Heart left ventricle (tissue), 16 donors: ENCODE data around the gene TAF9. TPM values are rescaled to one million over a fixed set of nuclear protein-coding genes. Genes with fewer than 3 reads are reported as not detected.
A peak's percentile ranks its signal among the peaks of the same experiment; 100 is the strongest.

Source experiments
- ATAC-seq, 4 donors: fragments of 200-7000 bp; cut with Tn5 transposase; one replicate each; pipeline ENCODE4 v1.9.1; 2020 to 2022; ENCODE audit warnings: moderate library complexity in 4 of 4, mild to moderate bottlenecking in 3 of 4, moderate number of reproducible peaks in 1 of 4
- DNase-seq, 5 donors: peaks; one replicate each; pipeline ENCODE4 v3.0.0-alpha.2; 2020
- H3K27ac ChIP-seq, 12 donors: fragments of 200-600 bp; sonication (generic) in 4 of 12; one replicate each; pipeline versions ENCODE4 v1.5.0 to v1.8.0; 2016 to 2022; ENCODE audit warnings: mild to moderate bottlenecking in 2 of 12
- H3K27me3 ChIP-seq, 9 donors: fragments of 200-600 bp; sonication (generic) in 2 of 9; one replicate each; pipeline versions ENCODE4 v1.5.1 to v1.8.0; 2016 to 2022; ENCODE audit warnings: mild to moderate bottlenecking in 3 of 9
- H3K36me3 ChIP-seq, 9 donors: fragments of 200-600 bp; sonication (generic) in 2 of 9; one replicate each; pipeline versions ENCODE4 v1.5.0 to v1.8.0; 2018 to 2022; ENCODE audit warnings: mild to moderate bottlenecking in 2 of 9
- H3K4me1 ChIP-seq, 12 donors: fragments of 200-600 bp; sonication (generic) in 4 of 12; one replicate each; pipeline versions ENCODE4 v1.5.0 to v1.8.0; 2016 to 2022; ENCODE audit warnings: mild to moderate bottlenecking in 3 of 12
- H3K4me3 ChIP-seq, 12 donors: fragments of 200-600 bp; sonication (generic) in 4 of 12; one replicate each; pipeline versions ENCODE4 v1.5.0 to v1.8.0; 2017 to 2022; ENCODE audit warnings: mild to moderate bottlenecking in 9 of 12, moderate library complexity in 4 of 12
- H3K9me3 ChIP-seq, 12 donors: fragments of 200-600 bp; sonication (generic) in 4 of 12; one replicate each; pipeline versions ENCODE4 v1.5.0 to v1.8.0; 2016 to 2022; ENCODE audit warnings: mild to moderate bottlenecking in 1 of 12
- CTCF ChIP-seq, 12 donors: fragments of 200-600 bp; sonication (generic) in 4 of 12; IDR thresholded peaks; one replicate each; pipeline versions ENCODE4 v1.5.0 to v1.8.0; 2018 to 2022; ENCODE audit warnings: antibody characterized with exemption in 12 of 12, mild to moderate bottlenecking in 5 of 12
- POLR2A ChIP-seq, 2 donors: fragments of 450-650 bp; IDR thresholded peaks; one replicate each; pipeline ENCODE4 v1.6.1; 2017; ENCODE audit warnings: antibody characterized with exemption in 2 of 2, mild to moderate bottlenecking in 2 of 2, moderate library complexity in 2 of 2
- WGBS, 4 donors: extraction: QIAGEN DNeasy Blood & Tissue Kit in 2 of 4; methylation state at CpG; one replicate each; pipeline versions ENCODE4 v1.1.5 to v1.1.7; 2013 to 2018; 5-methylcytosine and 5-hydroxymethylcytosine counted together
- intact Hi-C, 10 donors: fragments of 100-400 bp; cut with DNase I; formaldehyde crosslinking; loops; one replicate each; pipeline versions ENCODE4 v1.11.1 to v1.14.2; 2022
- polyA plus RNA-seq, 2 donors: library from polyadenylated mRNA; stranded (reverse); fragments of 200-250 nt; gene quantifications; one replicate each; pipeline ENCODE4 v1.2.3, GENCODE V29; 2013
- total RNA-seq, 9 donors: library from RNA; depleted of rRNA in 2 of 9; stranded (reverse); fragments of >200 nt in 2 of 9; fragmentation: NEBNext Ultra II Directional in 3 of 9; extraction: Animal tissue kit (Norgen Biotek cat#: 25700) in 3 of 9; gene quantifications; one replicate each; pipeline versions ENCODE4 v1.1.0 to v1.2.4, GENCODE V29; 2016 to 2023
- donor health status: ischemic (EF 13 %, LVEDD 7.1; RV severe dilation, severe dysfunction).
- donor health status: healthy with polysubstance abuse.
- donor health status: DM: no; HTN: yes; CAD: no.
- donor health status: DM: no; HTN: no; CAD: no.
- donor health status: ischemic (EF 25% LVEDD 6.9; RV normal size, moderate dysfunction).
- donor health status: ischemic (EF 25% LVEDD 5.7; RV mildly dilated, moderate dysfunction).
- donor health status: healthy.
- donor health status: DM: yes; HTN: yes; CAD: no.
- donor health status: ischemic (EF 35%, LVEDD 5.7; RV mildly dilated, moderate dysfunction).
- donor health status: nonischemic (EF 11% LVEDD 7.7; RV severe dilation, severe dysfunction).
- donor health status: DM: yes; HTN: yes; CAD: no.
- donor health status: PGD.
- donor health status: ischemic (EF 29% LVEDD 5.4; RV normal size, mild dysfunction).
- donor health status: nonischemic (EF 23%, LVEDD 6.1; RV moderate dilation, normal function).

The TAF9 gene
- total and polyA plus RNA-seq, 11 donors, result 37.8 to 75.0 (median 49.5) TPM

DNA sequence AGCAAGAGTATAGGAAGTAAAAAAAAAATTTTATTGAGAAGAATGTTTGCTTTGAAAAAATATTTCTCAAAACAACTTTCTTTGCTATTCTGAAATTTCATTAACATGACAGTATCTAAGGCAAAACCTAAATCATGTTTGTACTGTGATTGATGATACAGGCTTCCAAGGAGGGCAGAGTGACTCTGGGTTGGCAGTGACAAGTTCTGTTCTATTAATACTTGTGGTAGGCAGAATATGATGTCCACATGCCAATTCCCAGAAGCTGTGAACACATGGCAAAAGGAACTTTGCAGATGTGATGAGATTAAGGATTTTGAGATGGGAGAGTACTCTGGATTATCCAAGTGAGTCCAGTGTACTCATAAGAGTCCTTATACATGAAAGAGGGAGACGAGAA, 53.3 kb downstream of the TAF9 start:
- Histone ChIP-seq H3K36me3 (peaks cover 0 to 42% (median 13%) of the 10 kb centered on the region in 9 donors), H3K27me3 (no peaks in the 10 kb centered on the region), H3K4me1 (no peaks in the 10 kb centered on the region), H3K9me3 (peaks cover 0 to 4% (median 0%) of the 10 kb centered on the region in 12 donors), H3K4me3 (no peak overlapping the region), H3K27ac (no peak overlapping the region)
- ATAC-seq (peak; percentile 56 to 80 (median 76)), DNase-seq (no peak)
- 92 to 96% (median 93%) methylated on average over 1 of the region's 1 CpG for WGBS, 4 donors
- TF ChIP-seq CTCF (IDR thresholded peaks at IDR 0.05) (no peak), POLR2A (IDR thresholded peaks at IDR 0.05) (no peak)
- intact Hi-C loops, result loop anchor here in 1 of 10 donors (10.0 kb wide), 1 partner anchor 59 kb away; no protein-coding TSS in a partner anchor

Other genes starting within 250 kb of the TAF9 start
- gene CCNB1, start 202.4 kb downstream of the TAF9 start, total RNA-seq, result 10 to 100 TPM in 1 of 9 donors, 1 to 10 TPM in 8; 1.3 to 22.9 (median 3.8) TPM
- gene CCNB1, start 202.4 kb downstream of the TAF9 start, polyA plus RNA-seq, result 1 to 10 TPM; 1.4 to 3.6 TPM
- 1 to 10 TPM; 1.1 to 6.9 (median 2.7) TPM for gene CENPH, start 179.9 kb downstream of the TAF9 start, total RNA-seq
- 1 to 10 TPM; 2.0 to 3.8 TPM for gene CENPH, start 179.9 kb downstream of the TAF9 start, polyA plus RNA-seq
- gene CDK7, start 134.6 kb downstream of the TAF9 start, total RNA-seq, result 10 to 100 TPM in 7 of 9 donors, 1 to 10 TPM in 2; 9.6 to 23.1 (median 14.5) TPM
- gene CDK7, start 134.6 kb downstream of the TAF9 start, polyA plus RNA-seq, result 10 to 100 TPM; 11.6 to 21.1 TPM
- gene CCDC125, start 36.7 kb downstream of the TAF9 start, total RNA-seq, result 1 to 10 TPM; 1.5 to 6.4 (median 3.2) TPM
- gene CCDC125, start 36.7 kb downstream of the TAF9 start, polyA plus RNA-seq, result 1 to 10 TPM; 1.8 to 2.3 TPM
- gene AK6, start within 50 bp of the TAF9 start, total RNA-seq, result 10 to 100 TPM; 26.2 to 43.8 (median 34.5) TPM
- 10 to 100 TPM; 42.0 to 58.9 TPM for gene AK6, start within 50 bp of the TAF9 start, polyA plus RNA-seq
- 10 to 100 TPM; 17.4 to 25.8 (median 20.9) TPM for gene RAD17, start 298 bp upstream of the TAF9 start, total RNA-seq
- 10 to 100 TPM in 1 of 2 donors, 1 to 10 TPM in 1; 6.7 to 15.6 TPM for gene RAD17, start 298 bp upstream of the TAF9 start, polyA plus RNA-seq
- 1 to 10 TPM in 8 of 9 donors, under 1 TPM in 1; 0.87 to 3.8 (median 1.7) TPM for gene MARVELD2, start 45.6 kb upstream of the TAF9 start, total RNA-seq
- under 1 TPM; 0.27 to 0.55 TPM for gene MARVELD2, start 45.6 kb upstream of the TAF9 start, polyA plus RNA-seq
- gene OCLN, start 123.3 kb upstream of the TAF9 start, total RNA-seq, result 1 to 10 TPM in 8 of 9 donors, under 1 TPM in 1; 0.72 to 3.5 (median 2.0) TPM
- gene OCLN, start 123.3 kb upstream of the TAF9 start, polyA plus RNA-seq, result 1 to 10 TPM in 1 of 2 donors, under 1 TPM in 1; 0.39 to 2.1 TPM
- 10 to 100 TPM in 7 of 9 donors, 1 to 10 TPM in 2; 9.1 to 19.0 (median 13.9) TPM for gene GTF2H2C, start 190.7 kb upstream of the TAF9 start, total RNA-seq
- 10 to 100 TPM in 1 of 2 donors, 1 to 10 TPM in 1; 9.5 to 16.5 TPM for gene GTF2H2C, start 190.7 kb upstream of the TAF9 start, polyA plus RNA-seq